ENCODE measurements around the gene CFAP91.
A peak's percentile ranks its signal among the peaks of the same experiment; 100 is the strongest.

Gene CFAP91

GRCh38 chr3:119660474-119661440, 42.1 kb upstream of the CFAP91 start, which contains the start of gene POPDC2:
POPDC2 (minus strand) TSS chr3:119660589; CDS start chr3:119660423, 166 bp downstream.
- TF ChIP-seq CTCF (IDR thresholded peaks at IDR 0.05; ENCODE audit: insufficient read depth, low read depth, low read length, missing control alignments) = no peak
- H3K4me3 ChIP-seq (ENCODE audit: low read depth, low read length) = no peak within 1 kb of the TSS
- no peak for DNase-seq (ENCODE audit: low read depth)

GRCh38 chr3:119662604-119663373, 40.0 kb upstream of the CFAP91 start:
- peak; percentile 25 for DNase-seq (ENCODE audit: low read depth)
- no peak overlapping the region for H3K4me3 ChIP-seq (ENCODE audit: low read depth, low read length)
- peak; percentile 15 for TF ChIP-seq CTCF (IDR thresholded peaks at IDR 0.05; ENCODE audit: insufficient read depth, low read depth, low read length, missing control alignments)

GRCh38 chr3:119663885-119664284, 38.9 kb upstream of the CFAP91 start:
- DNase-seq (ENCODE audit: low read depth) = no peak
- H3K4me3 ChIP-seq (ENCODE audit: low read depth, low read length) = no peak overlapping the region
- no peak for TF ChIP-seq CTCF (IDR thresholded peaks at IDR 0.05; ENCODE audit: insufficient read depth, low read depth, low read length, missing control alignments)

GRCh38 chr3:119664370-119664769, 38.5 kb upstream of the CFAP91 start:
- no peak overlapping the region for H3K4me3 ChIP-seq (ENCODE audit: low read depth, low read length)
- no peak for TF ChIP-seq CTCF (IDR thresholded peaks at IDR 0.05; ENCODE audit: insufficient read depth, low read depth, low read length, missing control alignments)
- DNase-seq (ENCODE audit: low read depth) = no peak

- DNase-seq (ENCODE audit: low read depth) = peak; percentile 22
- no peak overlapping the region for H3K4me3 ChIP-seq (ENCODE audit: low read depth, low read length)
- no peak for TF ChIP-seq CTCF (IDR thresholded peaks at IDR 0.05; ENCODE audit: insufficient read depth, low read depth, low read length, missing control alignments)
Observed at GRCh38 chr3:119664850-119665379, 37.9 kb upstream of the CFAP91 start.

GRCh38 chr3:119665954-119666559, 36.8 kb upstream of the CFAP91 start:
- no peak overlapping the region for H3K4me3 ChIP-seq (ENCODE audit: low read depth, low read length)
- no peak for TF ChIP-seq CTCF (IDR thresholded peaks at IDR 0.05; ENCODE audit: insufficient read depth, low read depth, low read length, missing control alignments)
- DNase-seq (ENCODE audit: low read depth) = no peak

All from GM12865 (cell line).